GM18507 (cell line): ENCODE measurements around the gene CCDC60.

Experiments used
- DNase-seq: peaks from one replicate; pipeline ENCODE4 v3.0.0; 2011; ENCODE audit warnings: low read depth; ENCODE audit not compliant: insufficient read length; ENCODE audit errors: extremely low spot score
- FAIRE-seq: peaks from 2 replicates; lab custom pipeline; 2011; peaks lifted over from hg19 to GRCh38; lab: Jason Lieb, UNC

The CCDC60 gene

GRCh38 chr12:119378903-119379302 is 44.4 kb downstream of the CCDC60 start:
- no peak for DNase-seq
- FAIRE-seq: no peak

DNA sequence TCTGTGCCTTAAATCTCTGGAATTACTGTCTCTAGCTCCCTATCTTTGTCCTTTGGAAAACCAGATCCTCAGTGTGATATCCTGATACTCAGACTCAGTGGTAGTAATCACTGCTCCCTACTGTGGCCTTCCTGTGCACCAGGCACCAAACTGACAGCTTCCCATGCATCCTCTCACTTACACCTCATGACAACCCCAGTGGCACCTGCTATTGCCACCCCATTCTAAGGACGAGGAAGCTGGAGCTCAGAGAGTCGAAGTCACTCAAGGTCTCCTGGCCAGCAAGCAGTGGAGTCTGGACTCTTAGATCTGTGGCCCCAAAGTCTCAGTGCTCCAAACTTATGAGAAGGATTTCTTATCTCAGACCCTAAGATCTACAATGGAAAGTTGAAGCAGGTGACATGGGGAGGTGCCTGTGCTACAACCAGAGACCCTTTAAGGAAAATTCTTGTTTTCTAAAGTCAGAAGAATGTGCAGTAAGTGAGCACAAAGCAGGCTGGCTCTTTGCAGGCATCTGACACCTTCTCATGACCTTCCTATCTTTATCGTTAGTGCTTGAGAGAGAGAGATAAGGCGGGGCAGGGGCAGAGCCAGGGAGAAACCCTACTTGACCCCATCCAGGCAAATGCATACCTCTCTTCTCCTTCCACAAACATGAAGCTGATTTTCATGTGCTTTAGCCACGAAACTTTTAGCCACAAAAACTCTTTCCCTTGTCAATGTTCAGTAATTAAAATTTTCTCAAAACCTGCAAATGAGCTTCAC is 47.1 kb downstream of the CCDC60 start:
- DNase-seq (no peak), FAIRE-seq (no peak)

GRCh38 chr12:119383206-119383605 is 48.7 kb downstream of the CCDC60 start:
- FAIRE-seq (no peak), DNase-seq (no peak)

GRCh38 chr12:119384340-119384739 is 49.8 kb downstream of the CCDC60 start:
- DNase-seq (no peak), FAIRE-seq (no peak)

- FAIRE-seq: no peak
Measured at GRCh38 chr12:119385659-119386058, 51.1 kb downstream of the CCDC60 start.

DNA sequence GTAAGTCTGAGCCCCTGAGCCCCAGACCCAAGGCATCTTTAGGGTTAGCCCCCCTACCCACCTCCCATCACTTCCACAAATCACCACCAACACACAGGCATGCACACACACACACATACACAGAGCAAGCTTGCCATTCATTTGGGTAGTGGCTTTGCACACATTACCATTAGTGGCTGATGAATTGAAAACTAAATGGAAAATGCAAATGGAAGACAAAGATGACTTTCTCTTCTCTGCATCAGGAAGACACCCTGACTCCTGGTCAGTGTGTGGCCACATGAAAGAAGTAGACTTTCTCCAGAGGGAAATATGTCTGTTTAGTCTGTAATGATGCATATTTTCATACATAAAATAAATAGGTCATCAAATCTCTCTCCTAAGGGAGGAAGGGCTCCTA is 55.2 kb downstream of the CCDC60 start:
- DNase-seq (no peak), FAIRE-seq (no peak)

More at GRCh38 chr12:119385659-119386058, 51.1 kb downstream of the CCDC60 start:
- DNase-seq: no peak

- FAIRE-seq (no peak), DNase-seq (no peak)
Measured at GRCh38 chr12:119391673-119392072, 57.1 kb downstream of the CCDC60 start.

- no peak for DNase-seq
- no peak for FAIRE-seq
Measured at GRCh38 chr12:119393677-119394076, 59.1 kb downstream of the CCDC60 start.

- no peak for FAIRE-seq
Measured at GRCh38 chr12:119397540-119397939, 63.0 kb downstream of the CCDC60 start.

DNA sequence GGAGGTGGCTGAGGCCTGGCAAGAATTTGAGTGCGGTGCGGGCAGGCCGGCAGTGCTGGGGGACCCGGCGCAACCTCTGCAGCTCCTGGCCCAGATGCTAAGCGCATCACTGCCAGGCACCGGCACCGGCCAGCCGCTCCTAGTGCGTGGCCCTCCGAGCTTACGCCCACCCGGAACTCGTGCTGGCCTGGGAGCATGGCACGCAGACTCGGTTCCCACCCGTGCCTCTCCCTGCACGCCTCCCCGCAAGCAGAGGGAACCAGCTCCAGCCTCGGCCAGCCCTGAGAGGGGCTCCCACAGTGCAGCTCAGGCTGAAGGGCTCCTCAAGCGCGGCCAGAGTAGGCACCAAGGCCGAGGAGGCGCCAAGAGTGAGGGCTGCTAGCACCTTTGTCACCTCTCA is 63.7 kb downstream of the CCDC60 start:
- FAIRE-seq (no peak), DNase-seq (no peak)

More at GRCh38 chr12:119397540-119397939, 63.0 kb downstream of the CCDC60 start:
- no peak for DNase-seq

- DNase-seq: no peak
- no peak for FAIRE-seq
Measured at GRCh38 chr12:119399301-119399700, 64.8 kb downstream of the CCDC60 start.

GRCh38 chr12:119406308-119406707 is 71.8 kb downstream of the CCDC60 start:
- no peak for FAIRE-seq
- DNase-seq: no peak

GRCh38 chr12:119406811-119407210 is 72.3 kb downstream of the CCDC60 start:
- FAIRE-seq: no peak
- no peak for DNase-seq

DNA sequence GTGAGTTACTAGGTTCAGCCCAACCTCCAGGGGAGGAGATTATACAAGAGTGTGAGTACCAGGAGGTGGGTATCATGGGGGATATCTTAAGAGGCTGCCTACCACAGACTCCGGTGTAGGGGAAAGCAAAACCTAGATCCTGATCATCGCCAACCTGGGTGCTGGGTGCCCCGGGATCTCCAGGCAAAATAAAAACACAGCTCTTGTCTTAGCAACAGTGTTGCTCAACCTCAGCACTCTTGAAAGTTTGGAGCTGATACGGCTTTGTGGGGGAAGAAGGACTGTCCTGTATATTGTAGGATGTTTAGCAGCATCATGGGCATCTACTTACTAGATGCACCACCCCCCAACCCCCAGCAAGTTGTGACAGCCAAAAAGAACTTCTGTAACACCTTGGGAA is 74.5 kb downstream of the CCDC60 start:
- no peak for FAIRE-seq

DNA sequence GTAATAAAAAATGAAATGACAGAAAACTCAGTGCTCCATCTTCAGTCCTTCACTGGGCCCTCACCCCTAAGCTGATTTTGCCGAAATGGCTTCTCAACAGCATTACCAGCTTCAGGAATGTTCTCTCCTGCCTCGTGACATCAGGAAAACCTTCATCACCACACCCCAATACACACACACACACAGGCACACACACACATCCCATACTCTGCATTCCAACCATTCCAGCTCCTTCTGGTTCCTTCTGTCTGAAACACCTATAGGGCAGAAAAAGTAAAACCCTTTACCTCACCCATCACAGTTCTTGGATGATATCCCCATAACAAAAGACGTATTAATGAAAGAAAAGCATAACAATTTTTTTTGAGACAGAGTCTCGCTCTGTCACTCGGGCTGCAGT is 75.9 kb downstream of the CCDC60 start:
- no peak for FAIRE-seq
- no peak for DNase-seq

More for the DNA sequence above, 74.5 kb downstream of the CCDC60 start:
- DNase-seq: no peak

- no peak for FAIRE-seq
- no peak for DNase-seq
Measured at GRCh38 chr12:119412306-119412705, 77.8 kb downstream of the CCDC60 start.

DNA sequence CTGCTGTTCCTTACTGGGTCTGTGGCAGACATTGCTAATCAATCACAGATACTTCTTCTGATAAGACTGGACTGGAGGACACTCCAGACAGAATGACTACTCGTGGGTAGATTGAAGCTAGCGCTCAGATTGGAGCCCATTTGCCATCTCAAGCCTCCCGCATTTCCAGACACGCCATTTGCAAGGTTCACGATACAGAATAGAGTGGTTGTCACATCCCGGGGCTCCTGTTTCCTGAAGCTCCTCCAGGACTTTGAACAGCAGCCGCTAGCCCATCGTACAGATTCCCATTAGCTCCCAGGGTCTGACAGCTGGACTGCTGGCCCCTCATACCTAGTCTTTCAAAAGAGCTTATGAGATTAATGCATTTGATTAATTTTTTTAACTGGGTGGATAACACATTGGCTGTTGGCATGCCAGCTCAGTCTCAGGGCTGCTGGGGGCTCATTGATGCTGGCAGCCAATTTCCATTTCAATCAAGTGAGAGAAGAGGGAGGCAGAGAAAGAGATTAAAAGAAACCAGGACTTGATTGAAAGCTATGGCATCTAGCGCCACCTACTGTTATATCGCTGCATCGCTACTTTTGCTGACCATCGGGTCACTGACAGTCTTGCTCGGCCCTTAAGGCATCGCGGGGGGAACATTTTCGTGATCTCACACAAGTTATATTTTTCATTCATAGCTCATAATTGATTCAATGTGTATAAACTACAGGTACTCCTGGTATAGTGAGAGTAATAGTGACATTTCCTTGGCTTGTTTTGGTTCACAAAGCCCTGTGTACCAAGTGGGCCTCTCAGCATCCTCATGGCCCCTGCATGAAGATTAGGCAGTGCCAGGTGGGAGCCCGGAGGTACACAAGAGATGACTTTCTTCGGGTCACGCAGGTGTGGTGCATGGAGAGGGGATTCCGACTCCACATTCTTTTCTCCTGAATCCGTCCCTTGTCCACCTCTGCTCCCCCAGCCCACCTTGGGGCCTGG is 78.6 kb downstream of the CCDC60 start:
- FAIRE-seq: peak; percentile 72
- peak; percentile 20 for DNase-seq

DNA sequence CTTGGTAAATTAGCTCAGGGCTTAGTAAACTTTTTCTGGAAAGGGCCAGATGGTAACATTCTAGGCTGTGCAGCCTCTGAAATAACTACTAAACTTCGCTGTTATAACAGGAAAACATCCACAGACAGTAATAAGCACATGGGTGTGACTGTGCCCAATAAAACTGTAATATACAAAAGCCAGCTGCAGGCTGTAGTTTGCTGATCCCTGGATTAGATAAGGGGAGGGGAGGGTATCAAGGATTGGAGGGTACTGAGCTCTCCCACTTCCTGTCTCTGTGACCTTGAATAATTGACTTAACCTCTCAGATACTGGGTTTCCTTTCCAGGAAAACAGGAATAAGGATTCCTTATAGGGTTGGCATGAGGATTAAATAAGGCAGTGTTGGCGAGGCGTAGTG is 81.2 kb downstream of the CCDC60 start:
- FAIRE-seq (no peak), DNase-seq (no peak)

- FAIRE-seq (no peak), DNase-seq (no peak)
Measured at GRCh38 chr12:119417440-119417839, 82.9 kb downstream of the CCDC60 start.

DNA sequence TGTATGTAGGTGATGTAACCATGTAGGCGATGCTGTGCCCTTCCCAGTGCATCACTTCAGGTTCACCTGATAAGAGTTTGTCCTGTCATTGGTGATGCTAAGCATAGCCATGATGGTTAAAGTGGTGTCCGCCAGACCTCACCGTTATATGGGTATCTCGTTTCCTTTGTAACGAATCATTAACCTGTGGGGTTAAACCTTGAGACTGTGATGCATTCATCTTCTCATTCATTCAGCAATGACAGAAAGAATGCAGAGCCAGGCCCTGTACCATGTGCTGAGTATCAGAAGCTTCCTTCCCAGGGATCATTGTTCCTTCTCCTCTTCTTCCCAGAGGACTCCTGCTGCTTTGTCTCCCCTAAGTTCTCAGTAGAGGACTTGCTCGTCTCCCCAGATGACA is 84.9 kb downstream of the CCDC60 start:
- FAIRE-seq: no peak

More for the DNA sequence above, 84.9 kb downstream of the CCDC60 start:
- DNase-seq: no peak
